Measurements from ENCODE around the gene ALOXE3.
A peak's percentile ranks its signal among the peaks of the same experiment; 100 is the strongest.
"Not testable (repeated sequence)": the region's sequence is repeated elsewhere in the genome, so short reads cannot be mapped to it uniquely, and the experiment has no call there.

Gene ALOXE3

DNA sequence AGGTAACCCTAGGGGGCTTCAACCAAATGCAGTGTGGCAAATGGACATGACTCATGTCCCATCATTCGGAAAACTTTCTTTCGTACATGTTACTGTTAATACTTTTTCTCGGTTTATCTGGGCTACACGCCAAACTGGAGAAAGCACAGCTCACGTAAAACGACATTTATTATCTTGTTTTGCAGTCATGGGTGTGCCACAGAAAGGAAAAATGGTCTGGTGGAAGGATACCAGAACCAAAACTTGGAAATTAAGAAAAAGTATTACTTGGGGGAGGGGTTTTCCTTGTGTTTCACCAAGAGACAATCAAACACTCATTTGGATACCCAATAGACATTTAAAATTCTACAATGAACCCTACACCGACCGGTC is 55.9 kb downstream of the ALOXE3 start:
- H3K36me3 ChIP-seq (ENCODE audit: control insufficient read depth in 1 of 2, insufficient read depth in 2 of 2, low read length in 2 of 2), result no peaks in the 10 kb centered on the region
- no peak overlapping the region for H3K27ac ChIP-seq (ENCODE audit: low read length)
- H3K9me3 ChIP-seq (ENCODE audit: control insufficient read depth in 1 of 2, low read length in 2 of 2), result no peaks in the 10 kb centered on the region
- H3K4me1 ChIP-seq (ENCODE audit: control insufficient read depth in 1 of 2, insufficient read depth in 2 of 2, low read length in 2 of 2), result peaks cover 0 to 9% of the 10 kb centered on the region in 2 donors
- H3K27me3 ChIP-seq (ENCODE audit: low read depth, low read length), result peaks cover 27% of the 10 kb centered on the region
- no peak overlapping the region for H3K4me3 ChIP-seq (ENCODE audit: low read depth in 1 of 2, low read length in 2 of 2)

GRCh38 chr17:8061851-8062250 is 56.5 kb downstream of the ALOXE3 start:
- Histone ChIP-seq H3K4me1 (ENCODE audit: control insufficient read depth in 1 of 2, insufficient read depth in 2 of 2, low read length in 2 of 2) (peaks cover 0 to 11% of the 10 kb centered on the region in 2 donors), H3K27me3 (ENCODE audit: low read depth, low read length) (peaks cover 27% of the 10 kb centered on the region)
- not testable (repeated sequence) for H3K36me3 ChIP-seq (ENCODE audit: control insufficient read depth in 1 of 2, insufficient read depth in 2 of 2, low read length in 2 of 2); H3K27ac ChIP-seq (ENCODE audit: low read length); H3K9me3 ChIP-seq (ENCODE audit: control insufficient read depth in 1 of 2, low read length in 2 of 2); H3K4me3 ChIP-seq (ENCODE audit: low read depth in 1 of 2, low read length in 2 of 2)

DNA sequence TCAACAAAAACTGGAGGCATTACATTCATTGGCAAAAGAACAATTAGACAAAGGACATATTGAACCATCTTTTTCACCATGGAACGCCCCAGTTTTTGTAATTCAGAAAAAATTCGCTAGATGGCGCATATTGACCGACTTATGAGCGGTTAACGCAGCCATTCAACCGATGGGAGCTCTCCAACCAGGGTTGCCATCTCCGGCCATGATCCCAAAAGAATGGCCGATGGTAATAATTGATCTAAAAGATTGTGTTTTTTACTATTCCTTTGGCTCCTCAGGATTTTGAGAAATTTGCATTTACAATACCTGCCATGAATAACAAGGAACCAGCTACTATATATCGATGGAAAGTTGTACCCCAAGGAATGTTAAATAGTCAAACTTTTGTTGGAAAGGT is 58.0 kb downstream of the ALOXE3 start:
- no peaks in the 10 kb centered on the region for H3K9me3 ChIP-seq (ENCODE audit: control insufficient read depth in 1 of 2, low read length in 2 of 2)
- H3K4me1 ChIP-seq (ENCODE audit: control insufficient read depth in 1 of 2, insufficient read depth in 2 of 2, low read length in 2 of 2), result peaks cover 4 to 11% of the 10 kb centered on the region in 2 donors
- H3K36me3 ChIP-seq (ENCODE audit: control insufficient read depth in 1 of 2, insufficient read depth in 2 of 2, low read length in 2 of 2), result no peaks in the 10 kb centered on the region
- no peak overlapping the region for H3K4me3 ChIP-seq (ENCODE audit: low read depth in 1 of 2, low read length in 2 of 2)
- H3K27ac ChIP-seq (ENCODE audit: low read length), result no peak overlapping the region
- peaks cover 27% of the 10 kb centered on the region for H3K27me3 ChIP-seq (ENCODE audit: low read depth, low read length)

DNA sequence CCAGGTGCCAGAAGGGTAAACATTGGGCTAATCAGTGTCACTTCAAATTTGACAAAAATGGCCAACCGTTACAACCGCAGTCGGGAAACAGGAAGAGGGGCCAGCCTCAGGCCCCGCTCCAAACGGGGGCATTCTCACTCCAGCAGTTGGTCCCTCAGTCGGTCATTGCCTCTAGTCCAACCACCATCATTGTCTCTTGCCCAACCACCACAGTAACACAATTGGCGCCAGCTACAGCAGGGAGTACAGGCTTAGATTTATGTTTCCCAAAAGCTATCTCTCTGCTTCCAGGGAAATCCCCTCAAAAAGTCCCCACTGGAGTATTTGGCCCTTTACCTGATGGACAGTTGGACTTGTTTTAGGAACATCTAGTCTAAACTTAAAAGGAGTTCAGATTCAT is 59.2 kb downstream of the ALOXE3 start:
- Histone ChIP-seq H3K4me3 (ENCODE audit: low read depth in 1 of 2, low read length in 2 of 2) (no peak overlapping the region), H3K4me1 (ENCODE audit: control insufficient read depth in 1 of 2, insufficient read depth in 2 of 2, low read length in 2 of 2) (peaks cover 4 to 11% of the 10 kb centered on the region in 2 donors), H3K36me3 (ENCODE audit: control insufficient read depth in 1 of 2, insufficient read depth in 2 of 2, low read length in 2 of 2) (no peaks in the 10 kb centered on the region), H3K27me3 (ENCODE audit: low read depth, low read length) (peaks cover 27% of the 10 kb centered on the region), H3K27ac (ENCODE audit: low read length) (no peak overlapping the region), H3K9me3 (ENCODE audit: control insufficient read depth in 1 of 2, low read length in 2 of 2) (no peaks in the 10 kb centered on the region)

DNA sequence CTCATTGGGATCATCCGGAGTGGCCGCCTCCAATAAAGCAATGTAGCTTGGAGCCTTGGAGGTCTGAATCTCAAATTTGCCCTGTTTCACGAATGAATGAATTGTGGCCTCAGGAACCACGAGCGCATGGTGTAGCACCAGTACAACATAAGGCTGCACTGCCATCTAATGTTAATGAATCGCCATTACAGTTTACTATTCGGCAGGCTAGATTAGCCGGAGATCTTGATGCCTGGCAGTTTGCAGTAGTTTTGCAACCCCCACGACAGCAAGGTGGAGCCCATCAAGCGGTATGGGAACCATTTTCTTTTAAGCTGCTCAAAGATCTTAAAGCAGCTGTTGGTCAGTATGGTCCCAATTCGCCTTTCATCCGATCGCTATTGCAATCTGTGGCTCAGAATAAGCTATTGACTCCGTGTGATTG is 60.6 kb downstream of the ALOXE3 start:
- Histone ChIP-seq H3K4me3 (ENCODE audit: low read depth in 1 of 2, low read length in 2 of 2) (peak overlapping the region in 1 of 2 donors; percentile 40), H3K36me3 (ENCODE audit: control insufficient read depth in 1 of 2, insufficient read depth in 2 of 2, low read length in 2 of 2) (no peaks in the 10 kb centered on the region), H3K27me3 (ENCODE audit: low read depth, low read length) (peaks cover 19% of the 10 kb centered on the region), H3K27ac (ENCODE audit: low read length) (no peak overlapping the region), H3K9me3 (ENCODE audit: control insufficient read depth in 1 of 2, low read length in 2 of 2) (no peaks in the 10 kb centered on the region), H3K4me1 (ENCODE audit: control insufficient read depth in 1 of 2, insufficient read depth in 2 of 2, low read length in 2 of 2) (peaks cover 4 to 7% of the 10 kb centered on the region in 2 donors)

DNA sequence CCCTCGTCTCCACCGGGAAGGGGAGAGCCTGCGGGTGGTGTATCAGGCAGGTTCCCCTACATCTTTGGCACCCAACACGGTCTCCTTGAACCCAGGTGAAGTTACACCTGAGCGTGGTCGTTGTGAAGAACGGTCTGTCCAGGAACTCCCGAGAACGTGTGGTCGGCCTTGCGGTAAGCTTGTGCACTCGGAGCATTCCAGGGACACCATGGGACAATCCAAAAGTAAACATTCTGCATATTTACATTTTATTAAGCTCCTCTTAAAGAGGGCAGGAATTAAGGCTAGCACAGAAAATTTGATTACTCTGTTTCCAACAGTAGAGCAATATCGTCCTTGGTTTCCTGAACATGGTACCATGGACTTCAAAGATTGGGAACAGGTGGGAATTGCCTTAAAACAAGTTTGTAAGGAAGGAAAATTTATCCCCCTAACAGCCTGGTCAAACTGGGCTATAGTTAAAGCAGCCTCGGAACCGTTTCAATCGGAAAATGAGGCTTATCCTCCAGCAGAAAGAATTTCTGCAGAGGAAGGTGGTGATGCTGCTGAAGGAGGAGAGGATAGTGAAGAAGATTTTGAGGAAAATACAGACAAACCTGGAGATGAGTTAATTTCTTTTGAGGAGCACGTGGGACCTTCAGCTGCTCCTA is 61.2 kb downstream of the ALOXE3 start:
- H3K9me3 ChIP-seq (ENCODE audit: control insufficient read depth in 1 of 2, low read length in 2 of 2), result no peaks in the 10 kb centered on the region
- H3K4me1 ChIP-seq (ENCODE audit: control insufficient read depth in 1 of 2, insufficient read depth in 2 of 2, low read length in 2 of 2), result peaks cover 4 to 7% of the 10 kb centered on the region in 2 donors
- H3K36me3 ChIP-seq (ENCODE audit: control insufficient read depth in 1 of 2, insufficient read depth in 2 of 2, low read length in 2 of 2), result no peaks in the 10 kb centered on the region
- peaks cover 14% of the 10 kb centered on the region for H3K27me3 ChIP-seq (ENCODE audit: low read depth, low read length)
- peak overlapping the region; percentile 14 for H3K27ac ChIP-seq (ENCODE audit: low read length)
- H3K4me3 ChIP-seq (ENCODE audit: low read depth in 1 of 2, low read length in 2 of 2), result peak overlapping the region in 1 of 2 donors; percentile 40

GRCh38 chr17:8056232-8056975 is 61.9 kb downstream of the ALOXE3 start:
- H3K27me3 ChIP-seq (ENCODE audit: low read depth, low read length), result peaks cover 13% of the 10 kb centered on the region
- no peaks in the 10 kb centered on the region for H3K9me3 ChIP-seq (ENCODE audit: control insufficient read depth in 1 of 2, low read length in 2 of 2)
- peak overlapping the region in 1 of 2 donors; percentile 40 for H3K4me3 ChIP-seq (ENCODE audit: low read depth in 1 of 2, low read length in 2 of 2)
- peak overlapping the region; percentile 14 for H3K27ac ChIP-seq (ENCODE audit: low read length)
- no peaks in the 10 kb centered on the region for H3K36me3 ChIP-seq (ENCODE audit: control insufficient read depth in 1 of 2, insufficient read depth in 2 of 2, low read length in 2 of 2)
- H3K4me1 ChIP-seq (ENCODE audit: control insufficient read depth in 1 of 2, insufficient read depth in 2 of 2, low read length in 2 of 2), result peaks cover 4 to 7% of the 10 kb centered on the region in 2 donors

GRCh38 chr17:8055851-8056231 is 62.5 kb downstream of the ALOXE3 start:
- H3K27ac ChIP-seq (ENCODE audit: low read length), result no peak overlapping the region

GRCh38 chr17:8053600-8053999 is 64.7 kb downstream of the ALOXE3 start:
- Histone ChIP-seq H3K27ac (ENCODE audit: low read length) (no peak overlapping the region), H3K9me3 (ENCODE audit: control insufficient read depth in 1 of 2, low read length in 2 of 2) (no peaks in the 10 kb centered on the region), H3K4me3 (ENCODE audit: low read depth in 1 of 2, low read length in 2 of 2) (no peak overlapping the region), H3K36me3 (ENCODE audit: control insufficient read depth in 1 of 2, insufficient read depth in 2 of 2, low read length in 2 of 2) (no peaks in the 10 kb centered on the region), H3K27me3 (ENCODE audit: low read depth, low read length) (peaks cover 5% of the 10 kb centered on the region), H3K4me1 (ENCODE audit: control insufficient read depth in 1 of 2, insufficient read depth in 2 of 2, low read length in 2 of 2) (peaks cover 4 to 7% of the 10 kb centered on the region in 2 donors)

More at GRCh38 chr17:8055851-8056231, 62.5 kb downstream of the ALOXE3 start:
- H3K9me3 ChIP-seq (ENCODE audit: control insufficient read depth in 1 of 2, low read length in 2 of 2), result no peaks in the 10 kb centered on the region
- no peak overlapping the region for H3K4me3 ChIP-seq (ENCODE audit: low read depth in 1 of 2, low read length in 2 of 2)
- H3K27me3 ChIP-seq (ENCODE audit: low read depth, low read length), result peaks cover 13% of the 10 kb centered on the region
- no peaks in the 10 kb centered on the region for H3K36me3 ChIP-seq (ENCODE audit: control insufficient read depth in 1 of 2, insufficient read depth in 2 of 2, low read length in 2 of 2)
- peaks cover 4 to 7% of the 10 kb centered on the region in 2 donors for H3K4me1 ChIP-seq (ENCODE audit: control insufficient read depth in 1 of 2, insufficient read depth in 2 of 2, low read length in 2 of 2)

GRCh38 chr17:8052256-8053252 is 65.8 kb downstream of the ALOXE3 start:
- Histone ChIP-seq H3K4me3 (ENCODE audit: low read depth in 1 of 2, low read length in 2 of 2) (no peak overlapping the region), H3K9me3 (ENCODE audit: control insufficient read depth in 1 of 2, low read length in 2 of 2) (no peaks in the 10 kb centered on the region), H3K36me3 (ENCODE audit: control insufficient read depth in 1 of 2, insufficient read depth in 2 of 2, low read length in 2 of 2) (no peaks in the 10 kb centered on the region), H3K27me3 (ENCODE audit: low read depth, low read length) (no peaks in the 10 kb centered on the region), H3K27ac (ENCODE audit: low read length) (no peak overlapping the region), H3K4me1 (ENCODE audit: control insufficient read depth in 1 of 2, insufficient read depth in 2 of 2, low read length in 2 of 2) (peaks cover 3 to 4% of the 10 kb centered on the region in 2 donors)

GRCh38 chr17:8051831-8052230 is 66.5 kb downstream of the ALOXE3 start:
- no peaks in the 10 kb centered on the region for H3K9me3 ChIP-seq (ENCODE audit: control insufficient read depth in 1 of 2, low read length in 2 of 2)
- no peak overlapping the region for H3K4me3 ChIP-seq (ENCODE audit: low read depth in 1 of 2, low read length in 2 of 2)
- H3K27me3 ChIP-seq (ENCODE audit: low read depth, low read length), result no peaks in the 10 kb centered on the region
- H3K4me1 ChIP-seq (ENCODE audit: control insufficient read depth in 1 of 2, insufficient read depth in 2 of 2, low read length in 2 of 2), result peaks cover 0 to 4% of the 10 kb centered on the region in 2 donors
- no peak overlapping the region for H3K27ac ChIP-seq (ENCODE audit: low read length)
- no peaks in the 10 kb centered on the region for H3K36me3 ChIP-seq (ENCODE audit: control insufficient read depth in 1 of 2, insufficient read depth in 2 of 2, low read length in 2 of 2)

Measured in muscle layer of duodenum (tissue), 2 donors.